Measurements from ENCODE around the gene HHAT.
A peak's percentile ranks its signal among the peaks of the same experiment; 100 is the strongest.

The HHAT gene

DNA sequence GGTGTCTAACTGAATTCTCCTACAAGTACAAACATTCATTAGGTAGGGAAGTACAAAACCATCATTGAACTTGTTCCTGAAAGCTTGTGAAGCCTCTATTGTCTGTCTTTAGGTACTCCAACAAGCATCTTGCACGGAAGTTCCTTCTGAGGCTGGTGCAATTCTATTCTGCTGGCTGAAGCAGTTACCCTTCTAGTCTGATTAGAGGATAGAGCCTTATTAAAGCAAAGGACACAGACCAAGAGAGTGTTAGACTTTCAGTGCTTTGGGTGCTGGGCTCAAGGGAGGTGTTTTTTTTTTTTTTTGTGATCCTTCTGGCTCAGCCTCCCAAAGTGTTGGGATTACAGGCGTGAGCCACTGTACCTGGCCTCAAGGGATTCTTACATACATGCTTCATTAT, 43.8 kb downstream of the HHAT start:
- TF ChIP-seq, protein P1, sequence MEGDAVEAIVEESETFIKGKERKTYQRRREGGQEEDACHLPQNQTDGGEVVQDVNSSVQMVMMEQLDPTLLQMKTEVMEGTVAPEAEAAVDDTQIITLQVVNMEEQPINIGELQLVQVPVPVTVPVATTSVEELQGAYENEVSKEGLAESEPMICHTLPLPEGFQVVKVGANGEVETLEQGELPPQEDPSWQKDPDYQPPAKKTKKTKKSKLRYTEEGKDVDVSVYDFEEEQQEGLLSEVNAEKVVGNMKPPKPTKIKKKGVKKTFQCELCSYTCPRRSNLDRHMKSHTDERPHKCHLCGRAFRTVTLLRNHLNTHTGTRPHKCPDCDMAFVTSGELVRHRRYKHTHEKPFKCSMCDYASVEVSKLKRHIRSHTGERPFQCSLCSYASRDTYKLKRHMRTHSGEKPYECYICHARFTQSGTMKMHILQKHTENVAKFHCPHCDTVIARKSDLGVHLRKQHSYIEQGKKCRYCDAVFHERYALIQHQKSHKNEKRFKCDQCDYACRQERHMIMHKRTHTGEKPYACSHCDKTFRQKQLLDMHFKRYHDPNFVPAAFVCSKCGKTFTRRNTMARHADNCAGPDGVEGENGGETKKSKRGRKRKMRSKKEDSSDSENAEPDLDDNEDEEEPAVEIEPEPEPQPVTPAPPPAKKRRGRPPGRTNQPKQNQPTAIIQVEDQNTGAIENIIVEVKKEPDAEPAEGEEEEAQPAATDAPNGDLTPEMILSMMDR (conservative IDR thresholded peaks at IDR 0.05; ENCODE audit: low read depth, low read length) = no peak
- DNase-seq (ENCODE audit: low read depth) = no peak
- H3K4me3 ChIP-seq (ENCODE audit: low read depth, low read length) = no peak overlapping the region

DNA sequence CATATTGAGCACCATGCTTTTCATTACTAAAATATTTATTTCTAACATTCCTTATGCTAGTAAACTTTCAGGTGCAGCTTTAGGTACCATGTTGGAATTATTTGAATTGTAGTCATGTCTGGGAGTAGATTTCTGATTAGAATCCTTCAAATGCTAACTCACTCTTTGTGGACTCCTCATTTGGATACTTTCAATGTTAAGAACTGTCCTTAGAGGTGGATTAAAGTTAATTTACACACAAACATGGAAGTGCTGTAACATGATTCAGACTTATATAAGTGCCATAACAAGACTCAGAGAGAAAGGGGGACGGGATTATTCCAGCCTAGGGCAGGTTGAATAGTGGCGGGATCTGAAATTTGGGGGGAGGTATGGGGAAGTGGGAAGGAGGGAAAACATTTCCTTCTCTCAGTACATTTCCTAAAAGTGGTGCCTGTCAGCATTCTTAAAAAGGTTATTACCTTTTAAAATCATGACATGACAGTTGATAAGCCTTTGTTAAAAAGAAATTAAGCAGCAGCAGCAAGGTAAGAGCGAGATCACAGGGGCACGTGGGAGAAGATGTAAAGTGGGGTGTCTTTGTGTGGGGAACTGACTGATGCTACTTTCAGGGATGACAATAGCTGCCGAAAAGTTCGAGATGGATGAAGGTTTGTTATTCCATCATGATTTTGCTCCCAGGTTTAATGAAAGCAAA, 44.4 kb downstream of the HHAT start:
- DNase-seq (ENCODE audit: low read depth) = no peak
- TF ChIP-seq, protein P1 (conservative IDR thresholded peaks at IDR 0.05; ENCODE audit: low read depth, low read length) = no peak
- no peak overlapping the region for H3K4me3 ChIP-seq (ENCODE audit: low read depth, low read length)

- no peak overlapping the region for H3K4me3 ChIP-seq (ENCODE audit: low read depth, low read length)
- TF ChIP-seq, protein P1 (conservative IDR thresholded peaks at IDR 0.05; ENCODE audit: low read depth, low read length) = no peak
- DNase-seq (ENCODE audit: low read depth) = no peak
Observed at GRCh38 chr1:210373628-210373877, 44.9 kb downstream of the HHAT start.

DNA sequence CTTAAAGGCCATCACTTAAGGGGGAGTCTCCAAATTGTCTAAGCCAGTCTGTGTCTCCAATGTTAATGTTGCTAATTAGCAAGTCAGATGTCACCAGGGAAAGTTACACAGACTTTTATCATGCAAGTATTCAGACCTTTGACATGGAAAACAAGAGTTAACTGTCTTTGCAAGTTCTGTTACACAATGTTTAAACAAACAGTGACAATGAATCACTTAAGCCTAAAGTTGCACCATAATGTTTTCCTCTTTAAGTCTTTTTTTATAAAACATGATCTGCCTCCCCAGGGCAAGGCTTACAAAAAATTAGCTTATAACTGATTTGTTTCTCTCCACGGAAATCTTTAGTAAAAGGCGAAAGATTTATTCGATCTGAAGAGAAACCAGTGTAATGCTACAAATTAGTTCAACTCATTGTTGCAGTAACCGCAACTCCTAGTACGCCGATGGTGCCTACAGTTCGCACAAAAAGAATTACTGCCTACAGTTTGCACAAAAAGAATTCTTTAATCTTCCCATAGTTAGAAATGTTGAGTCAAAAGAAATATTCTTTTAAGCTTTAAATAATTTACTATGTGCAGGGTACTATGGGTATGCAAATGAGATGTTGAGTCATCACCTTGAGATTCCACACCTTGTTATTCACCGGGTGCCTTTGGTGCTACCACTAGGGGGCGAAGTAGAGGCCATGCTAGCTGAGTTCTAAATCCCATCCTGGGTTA, 45.3 kb downstream of the HHAT start:
- no peak overlapping the region for H3K4me3 ChIP-seq (ENCODE audit: low read depth, low read length)
- TF ChIP-seq, protein P1 (conservative IDR thresholded peaks at IDR 0.05; ENCODE audit: low read depth, low read length) = peak; percentile 81

GRCh38 chr1:210374600-210374953, 45.9 kb downstream of the HHAT start:
- TF ChIP-seq, protein P1 (conservative IDR thresholded peaks at IDR 0.05; ENCODE audit: low read depth, low read length) = no peak
- no peak overlapping the region for H3K4me3 ChIP-seq (ENCODE audit: low read depth, low read length)
- DNase-seq (ENCODE audit: low read depth) = no peak

More for the DNA sequence above, 45.3 kb downstream of the HHAT start:
- DNase-seq (ENCODE audit: low read depth) = peak; percentile 80

GRCh38 chr1:210376836-210377372, 48.2 kb downstream of the HHAT start:
- DNase-seq (ENCODE audit: low read depth) = no peak
- TF ChIP-seq, protein P1 (conservative IDR thresholded peaks at IDR 0.05; ENCODE audit: low read depth, low read length) = no peak
- H3K4me3 ChIP-seq (ENCODE audit: low read depth, low read length) = no peak overlapping the region

Measured in choroid plexus epithelial cell (primary cell).